Retinal pigment epithelial cell (primary cell): Measurements from ENCODE around the gene TMA16.
"Not testable (repeated sequence)": the region's sequence is repeated elsewhere in the genome, so short reads cannot be mapped to it uniquely, and the experiment has no call there.

Experiments
- DNase-seq: peaks from one replicate; pipeline ENCODE4 v3.0.0-alpha.2; 2010; ENCODE audit warnings: low read depth
- H3K4me3 ChIP-seq: 2 replicates; pipeline ENCODE4 v1.5.1; 2011; ENCODE audit warnings: mild to moderate bottlenecking, low read length, control low read depth, moderate library complexity
- CTCF ChIP-seq: conservative IDR thresholded peaks from 2 replicates; pipeline ENCODE4 v1.5.1; 2011; ENCODE audit warnings: low read depth, low read length, control low read depth, inconsistent platforms

The TMA16 gene

DNA sequence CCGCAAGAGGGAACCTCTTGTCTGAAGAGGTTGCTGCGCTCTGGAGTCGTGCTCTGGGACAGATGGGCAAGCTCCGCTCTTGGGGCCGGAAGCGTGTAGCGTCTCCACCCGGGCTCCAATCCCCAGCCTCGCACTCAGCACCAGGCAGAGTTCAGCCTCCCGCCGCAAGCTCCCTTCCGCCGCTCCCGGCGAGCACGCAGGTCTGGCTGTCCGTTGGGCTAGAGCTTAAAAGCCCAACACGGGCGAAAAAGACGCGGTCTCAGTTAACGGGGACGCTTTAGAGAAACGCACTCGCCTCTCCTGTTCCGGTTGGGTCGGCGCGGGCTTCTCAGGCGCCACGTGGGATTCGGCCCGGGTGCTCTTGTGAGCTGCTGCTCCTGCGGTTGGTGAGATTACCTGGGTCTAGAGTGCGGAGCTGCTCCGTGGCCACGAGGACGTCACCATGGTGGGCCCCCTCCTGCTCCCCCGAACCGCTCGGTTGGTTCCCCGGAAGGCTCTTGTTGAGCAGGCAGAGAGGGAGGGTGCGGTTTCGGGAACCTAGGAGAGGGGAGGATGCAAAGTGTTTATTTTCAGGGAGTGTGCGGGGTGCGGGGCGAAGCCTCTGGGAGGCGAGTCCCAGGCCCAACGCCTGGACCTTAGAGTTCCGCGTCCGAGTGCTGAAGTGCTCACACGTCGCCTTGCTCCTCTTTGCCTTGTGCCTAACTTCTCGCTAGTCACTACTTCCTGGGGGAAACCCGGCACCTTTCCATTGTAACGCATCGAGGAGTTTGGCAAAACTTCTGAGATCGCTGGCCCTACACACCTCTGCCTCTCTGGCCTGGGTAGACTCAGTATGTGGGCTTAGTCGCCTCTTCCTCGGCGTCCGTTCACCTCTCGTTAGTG, at the start of gene TMA16:
Gene TMA16 (plus strand): TSS at position 331 of the 882 bp plus-strand sequence. CDS start 112 bp downstream, at position 443.
- TF ChIP-seq CTCF = peak; percentile 3
- peak within 1 kb of the TSS; percentile 87 for H3K4me3 ChIP-seq
- DNase-seq = peak; percentile 83

DNA sequence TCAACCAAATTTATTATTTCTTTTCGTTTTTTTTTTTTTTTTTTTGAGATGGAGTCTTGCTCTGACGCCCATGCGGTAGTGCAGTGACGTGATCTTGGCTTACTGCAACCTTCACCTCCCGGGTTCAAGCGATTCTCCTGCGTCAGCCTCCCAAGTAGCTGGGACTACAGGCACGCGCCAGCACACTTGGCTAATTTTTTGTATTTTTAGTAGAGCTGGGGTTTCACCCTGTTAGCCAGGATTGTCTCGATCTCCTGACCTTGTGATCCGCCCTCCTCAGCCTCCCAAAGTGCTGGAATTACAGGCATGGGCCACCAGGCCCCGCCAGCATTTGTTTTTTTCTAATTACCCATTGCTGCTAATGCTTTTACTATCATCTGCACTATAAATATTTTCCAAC, 47.5 kb upstream of the TMA16 start:
- not testable (repeated sequence) for H3K4me3 ChIP-seq, DNase-seq

- DNase-seq = no peak
- TF ChIP-seq CTCF = no peak
- H3K4me3 ChIP-seq = no peak overlapping the region
These were observed 47.0 kb upstream of the TMA16 start for GRCh38 chr4:163447481-163447880.

DNA sequence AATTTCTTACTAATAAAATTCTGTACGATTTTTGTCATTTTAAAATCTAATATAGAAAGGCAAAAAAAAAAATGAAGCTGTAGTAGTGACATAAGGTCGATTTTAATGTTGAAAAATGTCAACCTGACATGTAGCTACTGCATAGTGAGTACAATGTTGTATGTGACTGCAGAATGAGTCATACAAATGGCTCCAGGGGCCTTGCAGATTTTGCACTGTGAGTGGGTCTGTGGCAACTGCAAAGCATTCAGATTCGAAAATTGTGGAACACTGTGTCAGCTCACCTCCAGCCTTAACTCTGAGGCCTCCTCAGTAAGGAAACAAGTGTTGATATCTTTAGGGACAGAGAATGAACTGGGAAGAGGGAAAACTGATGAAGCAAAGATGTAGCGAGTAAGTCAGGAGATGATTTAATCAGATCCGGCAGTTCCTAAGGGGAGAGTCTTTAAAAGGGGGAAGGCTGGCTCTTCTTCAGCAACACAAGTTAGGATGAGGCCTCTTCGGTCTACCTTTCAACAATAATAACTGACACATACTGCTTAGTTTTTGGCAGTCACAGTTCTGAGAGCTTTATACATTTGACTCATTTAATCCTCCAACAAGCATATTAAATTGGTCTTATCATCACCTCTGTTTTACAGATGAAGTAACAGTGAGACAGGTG, 45.8 kb upstream of the TMA16 start:
- TF ChIP-seq CTCF = no peak
- no peak overlapping the region for H3K4me3 ChIP-seq
- peak; percentile 19 for DNase-seq

DNA sequence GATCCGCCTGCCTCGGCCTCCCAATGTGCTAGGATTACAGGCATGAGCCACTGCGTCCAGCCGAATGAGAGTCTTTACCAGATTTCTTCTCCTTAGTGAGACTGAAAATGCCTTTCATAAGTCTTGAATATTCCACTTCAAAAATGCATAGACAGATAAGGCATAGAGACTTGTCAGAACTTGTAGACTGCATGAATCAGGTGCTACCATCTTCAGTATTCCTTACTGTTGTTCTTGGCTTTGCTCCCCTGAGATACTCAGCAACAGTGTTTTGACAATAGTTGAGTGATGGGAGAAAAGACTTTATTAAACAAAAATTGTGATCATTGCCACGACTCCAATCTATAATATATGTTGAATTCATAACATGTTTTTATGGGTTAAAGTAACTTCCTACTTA, 31.9 kb upstream of the TMA16 start:
- H3K4me3 ChIP-seq = no peak overlapping the region
- no peak for DNase-seq
- TF ChIP-seq CTCF = no peak

GRCh38 chr4:163467082-163467770, 27.3 kb upstream of the TMA16 start:
- no peak for TF ChIP-seq CTCF
- H3K4me3 ChIP-seq = no peak overlapping the region
- DNase-seq = no peak

- no peak for TF ChIP-seq CTCF
- no peak for DNase-seq
- no peak overlapping the region for H3K4me3 ChIP-seq
These were observed 24.1 kb upstream of the TMA16 start for GRCh38 chr4:163470391-163470790.
